Measurements from ENCODE around the gene VRK3. TPM values are rescaled to one million over a fixed set of nuclear protein-coding genes. Genes with fewer than 3 reads are reported as not detected.

Gene VRK3
- polyA plus RNA-seq, 1 of the 3 experiments (the other 2 are of a cell fraction) = 30.3 TPM

DNA sequence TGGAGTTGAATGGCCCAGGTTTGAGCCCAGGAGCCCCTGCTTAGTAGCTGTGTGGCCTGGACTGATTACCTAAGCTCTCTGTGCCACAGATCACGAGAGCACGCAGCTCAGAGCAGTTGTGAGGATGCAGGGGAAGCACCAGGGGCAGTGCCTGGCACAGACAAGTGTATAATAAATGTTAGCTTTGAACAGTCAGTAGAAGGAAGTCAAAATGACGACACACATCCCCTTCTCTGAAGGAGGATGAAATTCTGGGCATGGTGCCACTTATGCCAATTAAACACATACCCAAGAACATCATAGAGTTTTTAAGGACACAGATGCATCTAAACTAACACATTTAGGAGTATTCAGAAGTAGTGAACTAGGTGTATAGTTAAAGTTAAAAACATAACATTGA lies 39.3 kb downstream of the VRK3 start:
- Histone ChIP-seq H3K4me3 (ENCODE audit: low read depth in 2 of 2, low read length in 1 of 2) (no peak overlapping the region), H3K9me3 (no peaks in the 10 kb centered on the region), H3K9ac (no peak overlapping the region), H3F3A (replicated peaks; ENCODE audit: insufficient read depth) (no peaks in the 10 kb centered on the region), H3K36me3 (replicated peaks in 1 of 2; ENCODE audit: control insufficient read depth in 1 of 2, insufficient read depth in 2 of 2, low read length in 1 of 2) (peaks cover 5 to 8% of the 10 kb centered on the region in 2 experiments), H4K20me1 (ENCODE audit: insufficient read depth) (peaks cover 39% of the 10 kb centered on the region), H3K9me2 (no peaks in the 10 kb centered on the region), H2AFZ (ENCODE audit: low read depth) (no peak overlapping the region), H3K4me2 (no peak overlapping the region), H3K4me1 (ENCODE audit: control insufficient read depth in 1 of 2, insufficient read depth in 2 of 2, low read depth in 1 of 2, low read length in 1 of 2) (no peaks in the 10 kb centered on the region), H3K27ac (ENCODE audit: low read depth in 2 of 2, low read length in 1 of 2) (no peak overlapping the region), H3K27me3 (ENCODE audit: insufficient read depth) (no peaks in the 10 kb centered on the region), H3K79me2 (ENCODE audit: insufficient read depth) (no peaks in the 10 kb centered on the region)
- ChIA-PET POLR2A (no interaction called here), CTCF (interaction anchor here (1.4 to 9.6 kb wide), 3 partner anchors 12 to 47 kb away, joined by 4 to 94 read pairs (median 13); no protein-coding TSS in a partner anchor)
- TF ChIP-seq, protein P1, sequence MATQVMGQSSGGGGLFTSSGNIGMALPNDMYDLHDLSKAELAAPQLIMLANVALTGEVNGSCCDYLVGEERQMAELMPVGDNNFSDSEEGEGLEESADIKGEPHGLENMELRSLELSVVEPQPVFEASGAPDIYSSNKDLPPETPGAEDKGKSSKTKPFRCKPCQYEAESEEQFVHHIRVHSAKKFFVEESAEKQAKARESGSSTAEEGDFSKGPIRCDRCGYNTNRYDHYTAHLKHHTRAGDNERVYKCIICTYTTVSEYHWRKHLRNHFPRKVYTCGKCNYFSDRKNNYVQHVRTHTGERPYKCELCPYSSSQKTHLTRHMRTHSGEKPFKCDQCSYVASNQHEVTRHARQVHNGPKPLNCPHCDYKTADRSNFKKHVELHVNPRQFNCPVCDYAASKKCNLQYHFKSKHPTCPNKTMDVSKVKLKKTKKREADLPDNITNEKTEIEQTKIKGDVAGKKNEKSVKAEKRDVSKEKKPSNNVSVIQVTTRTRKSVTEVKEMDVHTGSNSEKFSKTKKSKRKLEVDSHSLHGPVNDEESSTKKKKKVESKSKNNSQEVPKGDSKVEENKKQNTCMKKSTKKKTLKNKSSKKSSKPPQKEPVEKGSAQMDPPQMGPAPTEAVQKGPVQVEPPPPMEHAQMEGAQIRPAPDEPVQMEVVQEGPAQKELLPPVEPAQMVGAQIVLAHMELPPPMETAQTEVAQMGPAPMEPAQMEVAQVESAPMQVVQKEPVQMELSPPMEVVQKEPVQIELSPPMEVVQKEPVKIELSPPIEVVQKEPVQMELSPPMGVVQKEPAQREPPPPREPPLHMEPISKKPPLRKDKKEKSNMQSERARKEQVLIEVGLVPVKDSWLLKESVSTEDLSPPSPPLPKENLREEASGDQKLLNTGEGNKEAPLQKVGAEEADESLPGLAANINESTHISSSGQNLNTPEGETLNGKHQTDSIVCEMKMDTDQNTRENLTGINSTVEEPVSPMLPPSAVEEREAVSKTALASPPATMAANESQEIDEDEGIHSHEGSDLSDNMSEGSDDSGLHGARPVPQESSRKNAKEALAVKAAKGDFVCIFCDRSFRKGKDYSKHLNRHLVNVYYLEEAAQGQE (IDR thresholded peaks at IDR 0.05; ENCODE audit: low read depth, low read length) = 0 out of 2 replicates have a peak, but pooled peaks have one; percentile 12
- TF ChIP-seq USF2 (IDR thresholded peaks at IDR 0.05; ENCODE audit: borderline replicate concordance, low read depth, low read length) = no peak
- no peak for DNase-seq
- 75% methylated on average over 3 of the region's 3 CpGs for WGBS (ENCODE audit: low lambda C conversion rate)

DNA sequence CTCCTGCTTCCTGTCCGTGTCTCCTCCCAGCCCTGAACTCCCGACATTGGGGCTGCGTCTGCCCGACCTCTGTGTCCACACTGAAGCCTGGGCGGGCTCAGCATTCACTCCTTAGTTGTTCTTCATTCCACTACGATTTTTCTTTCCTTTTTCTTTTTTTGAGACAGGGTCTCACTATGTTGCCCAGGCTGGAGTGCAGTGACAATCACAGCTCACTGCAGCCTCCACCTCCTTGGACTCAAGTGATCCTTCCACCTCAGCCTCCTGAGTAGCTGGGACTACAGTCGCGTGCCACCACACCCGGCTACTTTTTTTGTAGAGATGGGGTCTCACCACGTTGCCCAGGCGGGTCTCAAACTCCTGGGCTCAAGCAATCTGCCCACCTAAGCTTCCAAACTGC lies 40.7 kb downstream of the VRK3 start:
- WGBS (ENCODE audit: low lambda C conversion rate) = 82% methylated on average over 11 of the region's 11 CpGs
- POLR2A ChIA-PET = no interaction called here
- Histone ChIP-seq H2AFZ (ENCODE audit: low read depth) (no peak overlapping the region), H3K9me3 (no peaks in the 10 kb centered on the region), H3K4me1 (ENCODE audit: control insufficient read depth in 1 of 2, insufficient read depth in 2 of 2, low read depth in 1 of 2, low read length in 1 of 2) (no peaks in the 10 kb centered on the region), H3K4me2 (no peak overlapping the region), H3F3A (replicated peaks; ENCODE audit: insufficient read depth) (no peaks in the 10 kb centered on the region), H4K20me1 (ENCODE audit: insufficient read depth) (peaks cover 39% of the 10 kb centered on the region), H3K79me2 (ENCODE audit: insufficient read depth) (no peaks in the 10 kb centered on the region), H3K4me3 (ENCODE audit: low read depth in 2 of 2, low read length in 1 of 2) (no peak overlapping the region), H3K9me2 (no peaks in the 10 kb centered on the region), H3K27ac (ENCODE audit: low read depth in 2 of 2, low read length in 1 of 2) (no peak overlapping the region), H3K36me3 (replicated peaks in 1 of 2; ENCODE audit: control insufficient read depth in 1 of 2, insufficient read depth in 2 of 2, low read length in 1 of 2) (peaks cover 4 to 5% of the 10 kb centered on the region in 2 experiments), H3K27me3 (ENCODE audit: insufficient read depth) (no peaks in the 10 kb centered on the region), H3K9ac (no peak overlapping the region)
- CTCF ChIA-PET = interaction anchor here (0.9 to 9.6 kb wide), 6 partner anchors 8 to 51 kb away, joined by 3 to 94 read pairs (median 8); no protein-coding TSS in a partner anchor
- no peak for DNase-seq
- TF ChIP-seq USF2 (IDR thresholded peaks at IDR 0.05; ENCODE audit: borderline replicate concordance, low read depth, low read length) (no peak), GATA2 (CRISPR knock-in tag; IDR thresholded peaks at IDR 0.05) (no peak), NFIC (IDR thresholded peaks at IDR 0.05; ENCODE audit: borderline replicate concordance) (no peak), YY1 (IDR thresholded peaks at IDR 0.05; ENCODE audit: low read depth) (no peak), MAX (IDR thresholded peaks at IDR 0.05; ENCODE audit: low read depth) (no peak), CTCF (IDR thresholded peaks at IDR 0.05) (no peak), JUND (IDR thresholded peaks at IDR 0.05) (no peak), EP300 (IDR thresholded peaks at IDR 0.05; ENCODE audit: borderline replicate concordance in 1 of 2, low read depth in 1 of 2, low read length in 1 of 2) (no peak), POLR2AphosphoS5 (IDR thresholded peaks at IDR 0.05; ENCODE audit: low read depth, low read length) (no peak), USF1 (IDR thresholded peaks at IDR 0.05; ENCODE audit: borderline replicate concordance, low read depth) (no peak), SIN3A (IDR thresholded peaks at IDR 0.05; ENCODE audit: borderline replicate concordance, low read depth, low read length) (no peak), EZH2phosphoT487 (IDR thresholded peaks at IDR 0.05; ENCODE audit: borderline replicate concordance, low read depth) (no peak)
- TF ChIP-seq, protein P1 (IDR thresholded peaks at IDR 0.05; ENCODE audit: low read depth, low read length) = no peak

Data from SK-N-SH (cell line).